ENCODE data around the gene LRRC2. TPM values are rescaled to one million over a fixed set of nuclear protein-coding genes. Genes with fewer than 3 reads are reported as not detected.
"Not testable (repeated sequence)": the region's sequence is repeated elsewhere in the genome, so short reads cannot be mapped to it uniquely, and the experiment has no call there.

The LRRC2 gene
- total and polyA plus RNA-seq, 5 donors from 2014 or later: 1.2 to 3.8 (median 2.4) TPM

DNA sequence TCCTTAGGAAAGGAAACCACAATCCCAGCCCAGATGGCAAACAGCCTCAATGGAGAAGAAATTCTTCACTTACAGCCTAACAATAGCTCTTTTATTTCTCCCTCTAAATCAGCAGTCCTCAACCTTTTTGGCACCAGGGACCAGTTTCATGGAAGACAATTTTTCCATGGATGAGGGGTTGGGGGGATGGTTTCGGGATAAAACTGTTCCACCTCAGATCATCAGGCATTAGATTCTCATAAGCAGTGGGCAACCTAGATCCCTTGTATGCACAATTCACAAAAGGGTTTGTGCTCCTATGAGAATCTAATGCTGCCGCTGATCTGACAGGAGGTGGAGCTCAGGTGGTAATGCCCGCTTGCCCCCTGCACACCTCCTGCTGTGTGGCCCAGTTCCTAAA lies 17.5 kb downstream of the LRRC2 start:
- not testable (repeated sequence) for H3K9me3 ChIP-seq (ENCODE audit: control insufficient read depth in 2 of 2, low read length in 2 of 2); ATAC-seq (ENCODE audit: low read depth in 2 of 2); H3K4me3 ChIP-seq (ENCODE audit: low read depth, low read length); H3K27ac Mint-ChIP-seq; H3K9me3 Mint-ChIP-seq; H3K36me3 ChIP-seq (ENCODE audit: control insufficient read depth, insufficient read depth, low read length); H3K36me3 Mint-ChIP-seq; H3K4me3 Mint-ChIP-seq; DNase-seq; H3K27ac ChIP-seq (ENCODE audit: insufficient read depth, low read length, poor library complexity, severe bottlenecking); H3K27me3 ChIP-seq (ENCODE audit: control insufficient read depth, insufficient read depth, low read length); H3K4me1 ChIP-seq (ENCODE audit: control insufficient read depth, insufficient read depth, low read length, poor library complexity, severe bottlenecking)
- Mint-ChIP-seq H3K27me3 (peaks cover 11% of the 10 kb centered on the region), H3K4me1 (peaks cover 0 to 16% (median 11%) of the 10 kb centered on the region in 4 donors)

- H3K4me1 Mint-ChIP-seq: peaks cover 0 to 18% (median 12%) of the 10 kb centered on the region in 4 donors
- peaks cover 3% of the 10 kb centered on the region for H3K36me3 Mint-ChIP-seq
- H3K4me1 ChIP-seq (ENCODE audit: control insufficient read depth, insufficient read depth, low read length, poor library complexity, severe bottlenecking): peaks cover 5% of the 10 kb centered on the region
- DNase-seq (no peak), ATAC-seq (ENCODE audit: low read depth in 2 of 2) (no peak)
- H3K27ac Mint-ChIP-seq: peak overlapping the region in 1 of 3 donors; percentile 4
- no peaks in the 10 kb centered on the region for H3K27me3 ChIP-seq (ENCODE audit: control insufficient read depth, insufficient read depth, low read length)
- H3K9me3 ChIP-seq (ENCODE audit: control insufficient read depth in 2 of 2, low read length in 2 of 2): no peaks in the 10 kb centered on the region
- H3K27ac ChIP-seq (ENCODE audit: insufficient read depth, low read length, poor library complexity, severe bottlenecking): no peak overlapping the region
- H3K27me3 Mint-ChIP-seq: peaks cover 11% of the 10 kb centered on the region
- H3K9me3 Mint-ChIP-seq: peaks cover 0 to 2% (median 0%) of the 10 kb centered on the region in 7 donors
- no peak overlapping the region for H3K4me3 Mint-ChIP-seq
- H3K36me3 ChIP-seq (ENCODE audit: control insufficient read depth, insufficient read depth, low read length): no peaks in the 10 kb centered on the region
- H3K4me3 ChIP-seq (ENCODE audit: low read depth, low read length): no peak overlapping the region
These were observed 19.1 kb downstream of the LRRC2 start for GRCh38 chr3:46546896-46547440.

- Histone ChIP-seq H3K27ac (ENCODE audit: insufficient read depth, low read length, poor library complexity, severe bottlenecking) (no peak overlapping the region), H3K27me3 (ENCODE audit: control insufficient read depth, insufficient read depth, low read length) (no peaks in the 10 kb centered on the region), H3K9me3 (ENCODE audit: control insufficient read depth in 2 of 2, low read length in 2 of 2) (no peaks in the 10 kb centered on the region), H3K36me3 (ENCODE audit: control insufficient read depth, insufficient read depth, low read length) (no peaks in the 10 kb centered on the region), H3K4me1 (ENCODE audit: control insufficient read depth, insufficient read depth, low read length, poor library complexity, severe bottlenecking) (peaks cover 5% of the 10 kb centered on the region), H3K4me3 (ENCODE audit: low read depth, low read length) (no peak overlapping the region)
- DNase-seq: no peak
- Mint-ChIP-seq H3K9me3 (peaks cover 0 to 2% (median 0%) of the 10 kb centered on the region in 7 donors), H3K4me1 (peaks cover 0 to 18% (median 14%) of the 10 kb centered on the region in 4 donors), H3K27me3 (peaks cover 11% of the 10 kb centered on the region), H3K36me3 (peaks cover 3% of the 10 kb centered on the region), H3K4me3 (no peak overlapping the region), H3K27ac (no peak overlapping the region)
- no peak for ATAC-seq (ENCODE audit: low read depth in 2 of 2)
These were observed 20.1 kb downstream of the LRRC2 start for GRCh38 chr3:46545818-46546630.

DNA sequence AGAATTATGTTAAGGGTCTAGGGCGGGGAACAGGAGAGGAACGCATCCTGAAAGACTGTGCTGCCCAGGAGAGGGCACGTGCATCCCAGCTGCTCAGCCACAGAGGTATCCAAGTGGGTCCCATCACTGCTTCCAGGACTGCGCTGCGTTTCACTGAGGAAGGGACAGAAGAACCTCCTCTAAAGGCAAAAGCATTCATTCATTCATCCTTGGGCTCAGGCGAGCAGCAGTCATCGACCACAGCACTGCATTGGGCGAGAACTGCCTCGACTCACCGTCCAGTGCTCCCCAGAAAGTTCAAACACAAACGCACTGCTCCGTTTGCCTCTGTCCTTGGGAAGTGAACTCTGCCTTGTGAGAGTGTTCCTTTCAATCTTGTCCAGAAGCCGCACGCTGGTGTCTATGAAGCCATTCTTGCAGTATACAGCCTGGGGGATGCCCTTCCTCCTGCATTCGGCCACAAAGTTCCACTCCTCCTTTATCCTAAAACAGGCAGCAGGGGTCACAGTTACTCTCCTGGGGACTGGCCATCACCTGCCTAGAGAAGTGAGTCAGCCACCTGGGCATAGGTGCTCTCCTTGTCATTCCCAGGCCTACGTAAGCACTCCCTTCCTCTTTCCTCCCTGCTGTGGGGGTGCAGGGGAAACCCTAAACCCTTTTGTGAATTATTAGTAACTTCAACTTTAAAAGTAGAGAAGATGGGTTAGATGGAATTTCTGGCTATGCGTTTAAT lies 21.2 kb downstream of the LRRC2 start:
- Histone ChIP-seq H3K36me3 (ENCODE audit: control insufficient read depth, insufficient read depth, low read length) (no peaks in the 10 kb centered on the region), H3K27ac (ENCODE audit: insufficient read depth, low read length, poor library complexity, severe bottlenecking) (no peak overlapping the region), H3K4me1 (ENCODE audit: control insufficient read depth, insufficient read depth, low read length, poor library complexity, severe bottlenecking) (peaks cover 9% of the 10 kb centered on the region), H3K4me3 (ENCODE audit: low read depth, low read length) (no peak overlapping the region), H3K9me3 (ENCODE audit: control insufficient read depth in 2 of 2, low read length in 2 of 2) (no peaks in the 10 kb centered on the region), H3K27me3 (ENCODE audit: control insufficient read depth, insufficient read depth, low read length) (no peaks in the 10 kb centered on the region)
- ATAC-seq (ENCODE audit: low read depth in 2 of 2): no peak
- peaks cover 0 to 21% (median 15%) of the 10 kb centered on the region in 4 donors for H3K4me1 Mint-ChIP-seq
- no peak overlapping the region for H3K4me3 Mint-ChIP-seq
- H3K9me3 Mint-ChIP-seq: peaks cover 0 to 2% (median 0%) of the 10 kb centered on the region in 7 donors
- peaks cover 3% of the 10 kb centered on the region for H3K36me3 Mint-ChIP-seq
- no peak overlapping the region for H3K27ac Mint-ChIP-seq
- peaks cover 11% of the 10 kb centered on the region for H3K27me3 Mint-ChIP-seq
- no peak for DNase-seq

GRCh38 chr3:46542801-46543201 lies 23.3 kb downstream of the LRRC2 start:
- no peak overlapping the region for H3K27ac Mint-ChIP-seq
- Histone ChIP-seq H3K36me3 (ENCODE audit: control insufficient read depth, insufficient read depth, low read length) (no peaks in the 10 kb centered on the region), H3K27me3 (ENCODE audit: control insufficient read depth, insufficient read depth, low read length) (no peaks in the 10 kb centered on the region), H3K27ac (ENCODE audit: insufficient read depth, low read length, poor library complexity, severe bottlenecking) (no peak overlapping the region), H3K4me3 (ENCODE audit: low read depth, low read length) (no peak overlapping the region), H3K4me1 (ENCODE audit: control insufficient read depth, insufficient read depth, low read length, poor library complexity, severe bottlenecking) (peaks cover 31% of the 10 kb centered on the region), H3K9me3 (ENCODE audit: control insufficient read depth in 2 of 2, low read length in 2 of 2) (no peaks in the 10 kb centered on the region)
- DNase-seq (no peak), ATAC-seq (ENCODE audit: low read depth in 2 of 2) (no peak)
- H3K9me3 Mint-ChIP-seq: peaks cover 0 to 2% (median 0%) of the 10 kb centered on the region in 7 donors
- H3K4me1 Mint-ChIP-seq: peaks cover 7 to 39% (median 25%) of the 10 kb centered on the region in 4 donors
- H3K4me3 Mint-ChIP-seq: no peak overlapping the region
- H3K36me3 Mint-ChIP-seq: peaks cover 3% of the 10 kb centered on the region
- peaks cover 3% of the 10 kb centered on the region for H3K27me3 Mint-ChIP-seq

DNA sequence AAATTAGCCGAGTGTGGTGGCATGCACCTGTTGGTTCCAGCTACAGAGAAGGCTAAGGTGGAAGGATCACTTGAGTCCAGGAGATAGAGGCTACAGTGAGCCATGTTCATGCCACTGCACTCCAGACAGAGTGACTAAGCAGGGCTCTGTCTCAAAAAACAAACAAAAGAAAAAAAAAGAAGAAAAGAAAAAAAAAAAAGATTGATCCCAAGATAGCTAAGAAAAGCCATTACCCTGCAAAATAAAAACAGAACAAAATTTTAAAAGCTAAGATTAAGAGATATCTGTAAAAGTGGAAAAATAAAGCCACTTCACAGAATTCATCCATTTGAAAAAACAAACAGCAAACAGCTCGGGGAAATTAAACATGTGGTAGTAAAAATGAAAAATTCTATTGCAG lies 23.8 kb downstream of the LRRC2 start:
- no peaks in the 10 kb centered on the region for H3K9me3 ChIP-seq (ENCODE audit: control insufficient read depth in 2 of 2, low read length in 2 of 2)
- peaks cover 32% of the 10 kb centered on the region for H3K4me1 ChIP-seq (ENCODE audit: control insufficient read depth, insufficient read depth, low read length, poor library complexity, severe bottlenecking)
- peaks cover 3% of the 10 kb centered on the region for H3K36me3 Mint-ChIP-seq
- no peak overlapping the region for H3K27ac Mint-ChIP-seq
- H3K9me3 Mint-ChIP-seq: peaks cover 0 to 2% (median 0%) of the 10 kb centered on the region in 7 donors
- H3K27me3 ChIP-seq (ENCODE audit: control insufficient read depth, insufficient read depth, low read length): no peaks in the 10 kb centered on the region
- H3K36me3 ChIP-seq (ENCODE audit: control insufficient read depth, insufficient read depth, low read length): no peaks in the 10 kb centered on the region
- no peak overlapping the region for H3K4me3 ChIP-seq (ENCODE audit: low read depth, low read length)
- H3K27ac ChIP-seq (ENCODE audit: insufficient read depth, low read length, poor library complexity, severe bottlenecking): no peak overlapping the region
- DNase-seq (no peak), ATAC-seq (ENCODE audit: low read depth in 2 of 2) (no peak)
- H3K4me3 Mint-ChIP-seq: no peak overlapping the region
- no peaks in the 10 kb centered on the region for H3K27me3 Mint-ChIP-seq
- H3K4me1 Mint-ChIP-seq: peaks cover 7 to 40% (median 28%) of the 10 kb centered on the region in 4 donors

- ATAC-seq (ENCODE audit: low read depth in 2 of 2): no peak
- Histone ChIP-seq H3K4me1 (ENCODE audit: control insufficient read depth, insufficient read depth, low read length, poor library complexity, severe bottlenecking) (peaks cover 32% of the 10 kb centered on the region), H3K9me3 (ENCODE audit: control insufficient read depth in 2 of 2, low read length in 2 of 2) (no peaks in the 10 kb centered on the region), H3K4me3 (ENCODE audit: low read depth, low read length) (no peak overlapping the region), H3K36me3 (ENCODE audit: control insufficient read depth, insufficient read depth, low read length) (no peaks in the 10 kb centered on the region), H3K27ac (ENCODE audit: insufficient read depth, low read length, poor library complexity, severe bottlenecking) (no peak overlapping the region), H3K27me3 (ENCODE audit: control insufficient read depth, insufficient read depth, low read length) (no peaks in the 10 kb centered on the region)
- Mint-ChIP-seq H3K36me3 (peaks cover 1% of the 10 kb centered on the region), H3K4me3 (no peak overlapping the region), H3K4me1 (peaks cover 7 to 44% (median 28%) of the 10 kb centered on the region in 4 donors), H3K27me3 (no peaks in the 10 kb centered on the region), H3K9me3 (peaks cover 0 to 2% (median 0%) of the 10 kb centered on the region in 7 donors), H3K27ac (no peak overlapping the region)
- no peak for DNase-seq
These were observed 24.3 kb downstream of the LRRC2 start for GRCh38 chr3:46541835-46542234.

Measured in CD4-positive, CD25-positive, alpha-beta regulatory T cell (primary cell).